HepG2 (cell line): ENCODE data around the gene MPG. TPM values are rescaled to one million over a fixed set of nuclear protein-coding genes. Genes with fewer than 3 reads are reported as not detected.
A peak's percentile ranks its signal among the peaks of the same experiment; 100 is the strongest.

Source experiments
- ATF7 ChIP-seq, 2 experiments: fragments of 450-650 bp in 1 of 2; sonication (generic) in 1 of 2; formaldehyde crosslinking in 1 of 2; IDR thresholded peaks; 2 replicates each; pipeline versions ENCODE4 v1.4.0 to v1.6.1; 2016 to 2020; ENCODE audit warnings: antibody characterized with exemption in 1 of 2, mild to moderate bottlenecking in 1 of 2, missing genetic modification reagents in 1 of 2
- ERF ChIP-seq: IDR thresholded peaks from 2 replicates; pipeline ENCODE4 v1.6.1; 2018; ENCODE audit warnings: missing biosample characterization, missing genetic modification reagents
- PHF5A ChIP-seq: IDR thresholded peaks from one replicate; pipeline ENCODE4 v1.6.1; 2018; ENCODE audit warnings: low read depth, missing genetic modification reagents; ENCODE audit not compliant: unreplicated experiment
- REXO4 ChIP-seq: sonication (generic); formaldehyde crosslinking; IDR thresholded peaks from 2 replicates; pipeline ENCODE4 v1.8.0; 2022; ENCODE audit warnings: missing genetic modification reagents, mild to moderate bottlenecking, borderline replicate concordance
- SMAD1 ChIP-seq: sonication (generic); formaldehyde crosslinking; IDR thresholded peaks from 2 replicates; pipeline ENCODE4 v1.4.0; 2020; ENCODE audit warnings: missing genetic modification reagents, low read depth, mild to moderate bottlenecking, borderline replicate concordance
- SRF ChIP-seq: IDR thresholded peaks from 2 replicates; pipeline ENCODE4 v1.6.1; 2011; ENCODE audit warnings: mild to moderate bottlenecking, low read depth, low read length, moderate library complexity
- TCF7 ChIP-seq: sonication (generic); IDR thresholded peaks from 2 replicates; pipeline ENCODE4 v1.6.1; 2016; ENCODE audit warnings: antibody characterized with exemption, low read depth
- ZNF510 ChIP-seq: sonication (generic); formaldehyde crosslinking; IDR thresholded peaks from 2 replicates; pipeline ENCODE4 v1.4.0; 2020; ENCODE audit warnings: low read depth, mild to moderate bottlenecking, missing genetic modification reagents
- ZNF614 ChIP-seq: IDR thresholded peaks from 2 replicates; pipeline ENCODE4 v1.6.1; 2018; ENCODE audit warnings: missing biosample characterization, missing genetic modification reagents, inconsistent platforms, borderline replicate concordance
- ZSCAN31 ChIP-seq: sonication (generic); formaldehyde crosslinking; IDR thresholded peaks from 2 replicates; pipeline ENCODE4 v1.5.0; 2020; ENCODE audit warnings: low read depth, mild to moderate bottlenecking, missing genetic modification reagents
- polyA plus RNA-seq, 8 experiments: library from polyadenylated mRNA; depleted of rRNA in 3 of 8; stranded (reverse) in 7 of 8; unstranded in 1 of 8; fragments of >200 nt; fragmentation: Illumina TruSeq in 4 of 8; extraction: Trizol in 4 of 8; gene quantifications; 2 replicates each; pipeline versions ENCODE4 v1.2.1 to v1.2.3, GENCODE V29; 2011 to 2016; ENCODE audit warnings: low read depth in 4 of 8, missing spikeins in 1 of 8, mixed read lengths in 1 of 8; ENCODE audit not compliant: insufficient read depth in 1 of 8
- total RNA-seq, 5 experiments: library from RNA; depleted of rRNA; stranded (reverse); fragments of >200 nt; fragmentation: Illumina TruSeq; extraction: Trizol; gene quantifications; 2 replicates each; pipeline ENCODE4 v1.2.3, GENCODE V29; 2016; ENCODE audit warnings: low read depth in 1 of 5
- TF ChIP-seq, protein P1 (sequence below): IDR thresholded peaks from 2 replicates; pipeline ENCODE4 v1.6.1; 2012; ENCODE audit warnings: low read depth, low read length, improper control_type of control experiment
- TF ChIP-seq, protein P2 (sequence below): IDR thresholded peaks from 2 replicates; pipeline ENCODE4 v1.6.1; 2018; ENCODE audit warnings: missing genetic modification reagents, mild to moderate bottlenecking, missing compliant biosample characterization
- TF ChIP-seq, protein P3 (sequence below): sonication (generic); formaldehyde crosslinking; IDR thresholded peaks from 2 replicates; pipeline ENCODE4 v1.4.0; 2020; ENCODE audit warnings: missing genetic modification reagents, mild to moderate bottlenecking, borderline replicate concordance
- TF ChIP-seq, protein P4 (sequence below): sonication (generic); formaldehyde crosslinking; IDR thresholded peaks from 2 replicates; pipeline ENCODE4 v1.5.0; 2020; ENCODE audit warnings: missing genetic modification reagents
- TF ChIP-seq, protein P5 (sequence below): sonication (generic); formaldehyde crosslinking; IDR thresholded peaks from 2 replicates; pipeline ENCODE4 v1.4.0; 2020; ENCODE audit warnings: missing genetic modification reagents
- TF ChIP-seq, protein P6 (sequence below): IDR thresholded peaks from 2 replicates; pipeline ENCODE4 v1.6.1; 2016; ENCODE audit warnings: missing compliant biosample characterization, missing genetic modification reagents, borderline replicate concordance
- TF ChIP-seq, protein P7 (sequence below): sonication (generic); formaldehyde crosslinking; IDR thresholded peaks from 2 replicates; pipeline ENCODE4 v1.4.0; 2020; ENCODE audit warnings: mild to moderate bottlenecking, low read depth, missing genetic modification reagents

Gene MPG
- total and polyA plus RNA-seq, 2 of the 13 experiments (the other 11 are each of a cell fraction or from before 2014, with no cell fraction given), result 59.1 to 62.5 TPM

DNA sequence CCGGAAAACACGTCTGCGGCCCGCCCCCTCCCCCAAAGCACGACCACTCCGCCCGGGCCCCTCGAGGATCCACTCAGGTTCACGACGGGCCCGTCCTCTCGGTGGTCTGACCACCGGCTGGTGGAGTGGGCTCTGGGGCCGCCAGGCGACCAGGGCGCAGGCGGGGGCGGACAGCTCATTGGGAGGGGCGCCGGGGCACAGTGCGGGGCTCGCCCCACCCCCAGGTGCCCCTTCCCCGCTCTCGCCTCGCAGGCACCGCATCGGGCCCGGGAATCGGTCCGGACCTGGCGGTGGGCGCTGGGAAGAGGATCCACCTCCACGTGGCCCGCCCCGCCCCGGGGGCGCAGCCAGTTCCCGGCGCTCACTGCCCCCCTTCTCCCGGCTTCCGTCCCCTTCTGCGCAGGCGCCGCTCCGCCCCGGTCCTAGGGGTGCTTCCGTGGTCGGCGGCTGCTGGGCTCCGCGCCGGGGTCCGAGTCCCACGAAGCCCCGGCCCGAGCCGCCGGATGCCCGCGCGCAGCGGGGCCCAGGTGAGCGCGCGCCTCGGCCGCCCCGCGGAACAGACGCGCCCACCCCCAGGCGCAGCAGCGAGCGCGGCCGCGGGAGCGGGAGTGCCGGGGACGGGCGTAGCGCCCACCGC, at the start of gene MPG (continued):
- TF ChIP-seq, protein P1, sequence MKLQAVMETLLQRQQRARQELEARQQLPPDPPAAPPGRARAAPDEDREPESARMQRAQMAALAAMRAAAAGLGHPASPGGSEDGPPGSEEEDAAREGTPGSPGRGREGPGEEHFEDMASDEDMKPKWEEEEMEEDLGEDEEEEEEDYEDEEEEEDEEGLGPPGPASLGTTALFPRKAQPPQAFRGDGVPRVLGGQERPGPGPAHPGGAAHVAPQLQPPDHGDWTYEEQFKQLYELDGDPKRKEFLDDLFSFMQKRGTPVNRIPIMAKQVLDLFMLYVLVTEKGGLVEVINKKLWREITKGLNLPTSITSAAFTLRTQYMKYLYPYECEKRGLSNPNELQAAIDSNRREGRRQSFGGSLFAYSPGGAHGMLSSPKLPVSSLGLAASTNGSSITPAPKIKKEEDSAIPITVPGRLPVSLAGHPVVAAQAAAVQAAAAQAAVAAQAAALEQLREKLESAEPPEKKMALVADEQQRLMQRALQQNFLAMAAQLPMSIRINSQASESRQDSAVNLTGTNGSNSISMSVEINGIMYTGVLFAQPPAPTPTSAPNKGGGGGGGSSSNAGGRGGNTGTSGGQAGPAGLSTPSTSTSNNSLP, result no peak
- TF ChIP-seq, protein P2, sequence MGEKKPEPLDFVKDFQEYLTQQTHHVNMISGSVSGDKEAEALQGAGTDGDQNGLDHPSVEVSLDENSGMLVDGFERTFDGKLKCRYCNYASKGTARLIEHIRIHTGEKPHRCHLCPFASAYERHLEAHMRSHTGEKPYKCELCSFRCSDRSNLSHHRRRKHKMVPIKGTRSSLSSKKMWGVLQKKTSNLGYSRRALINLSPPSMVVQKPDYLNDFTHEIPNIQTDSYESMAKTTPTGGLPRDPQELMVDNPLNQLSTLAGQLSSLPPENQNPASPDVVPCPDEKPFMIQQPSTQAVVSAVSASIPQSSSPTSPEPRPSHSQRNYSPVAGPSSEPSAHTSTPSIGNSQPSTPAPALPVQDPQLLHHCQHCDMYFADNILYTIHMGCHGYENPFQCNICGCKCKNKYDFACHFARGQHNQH (CRISPR knock-in tag), result peak; percentile 49
- TF ChIP-seq ERF (CRISPR knock-in tag) (peak; percentile 44; the same call in 1 of the 2 replicates), TCF7 (no peak), ZNF614 (CRISPR knock-in tag) (no peak), PHF5A (CRISPR knock-in tag) (no peak), REXO4 (CRISPR knock-in tag) (no peak), SMAD1 (CRISPR knock-in tag) (no peak), SRF (no peak), ATF7 (IDR thresholded peaks at IDR 0.05) (no peak), ATF7 (CRISPR knock-in tag; IDR thresholded peaks at IDR 0.05) (no peak), ZSCAN31 (CRISPR knock-in tag) (no peak), ZNF510 (no peak)
- TF ChIP-seq, protein P3, sequence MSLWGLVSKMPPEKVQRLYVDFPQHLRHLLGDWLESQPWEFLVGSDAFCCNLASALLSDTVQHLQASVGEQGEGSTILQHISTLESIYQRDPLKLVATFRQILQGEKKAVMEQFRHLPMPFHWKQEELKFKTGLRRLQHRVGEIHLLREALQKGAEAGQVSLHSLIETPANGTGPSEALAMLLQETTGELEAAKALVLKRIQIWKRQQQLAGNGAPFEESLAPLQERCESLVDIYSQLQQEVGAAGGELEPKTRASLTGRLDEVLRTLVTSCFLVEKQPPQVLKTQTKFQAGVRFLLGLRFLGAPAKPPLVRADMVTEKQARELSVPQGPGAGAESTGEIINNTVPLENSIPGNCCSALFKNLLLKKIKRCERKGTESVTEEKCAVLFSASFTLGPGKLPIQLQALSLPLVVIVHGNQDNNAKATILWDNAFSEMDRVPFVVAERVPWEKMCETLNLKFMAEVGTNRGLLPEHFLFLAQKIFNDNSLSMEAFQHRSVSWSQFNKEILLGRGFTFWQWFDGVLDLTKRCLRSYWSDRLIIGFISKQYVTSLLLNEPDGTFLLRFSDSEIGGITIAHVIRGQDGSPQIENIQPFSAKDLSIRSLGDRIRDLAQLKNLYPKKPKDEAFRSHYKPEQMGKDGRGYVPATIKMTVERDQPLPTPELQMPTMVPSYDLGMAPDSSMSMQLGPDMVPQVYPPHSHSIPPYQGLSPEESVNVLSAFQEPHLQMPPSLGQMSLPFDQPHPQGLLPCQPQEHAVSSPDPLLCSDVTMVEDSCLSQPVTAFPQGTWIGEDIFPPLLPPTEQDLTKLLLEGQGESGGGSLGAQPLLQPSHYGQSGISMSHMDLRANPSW (CRISPR knock-in tag), result no peak
- TF ChIP-seq, protein P4, sequence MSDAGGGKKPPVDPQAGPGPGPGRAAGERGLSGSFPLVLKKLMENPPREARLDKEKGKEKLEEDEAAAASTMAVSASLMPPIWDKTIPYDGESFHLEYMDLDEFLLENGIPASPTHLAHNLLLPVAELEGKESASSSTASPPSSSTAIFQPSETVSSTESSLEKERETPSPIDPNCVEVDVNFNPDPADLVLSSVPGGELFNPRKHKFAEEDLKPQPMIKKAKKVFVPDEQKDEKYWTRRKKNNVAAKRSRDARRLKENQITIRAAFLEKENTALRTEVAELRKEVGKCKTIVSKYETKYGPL (CRISPR knock-in tag), result no peak
- TF ChIP-seq, protein P5, sequence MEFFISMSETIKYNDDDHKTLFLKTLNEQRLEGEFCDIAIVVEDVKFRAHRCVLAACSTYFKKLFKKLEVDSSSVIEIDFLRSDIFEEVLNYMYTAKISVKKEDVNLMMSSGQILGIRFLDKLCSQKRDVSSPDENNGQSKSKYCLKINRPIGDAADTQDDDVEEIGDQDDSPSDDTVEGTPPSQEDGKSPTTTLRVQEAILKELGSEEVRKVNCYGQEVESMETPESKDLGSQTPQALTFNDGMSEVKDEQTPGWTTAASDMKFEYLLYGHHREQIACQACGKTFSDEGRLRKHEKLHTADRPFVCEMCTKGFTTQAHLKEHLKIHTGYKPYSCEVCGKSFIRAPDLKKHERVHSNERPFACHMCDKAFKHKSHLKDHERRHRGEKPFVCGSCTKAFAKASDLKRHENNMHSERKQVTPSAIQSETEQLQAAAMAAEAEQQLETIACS (CRISPR knock-in tag), result no peak
- TF ChIP-seq, protein P6, sequence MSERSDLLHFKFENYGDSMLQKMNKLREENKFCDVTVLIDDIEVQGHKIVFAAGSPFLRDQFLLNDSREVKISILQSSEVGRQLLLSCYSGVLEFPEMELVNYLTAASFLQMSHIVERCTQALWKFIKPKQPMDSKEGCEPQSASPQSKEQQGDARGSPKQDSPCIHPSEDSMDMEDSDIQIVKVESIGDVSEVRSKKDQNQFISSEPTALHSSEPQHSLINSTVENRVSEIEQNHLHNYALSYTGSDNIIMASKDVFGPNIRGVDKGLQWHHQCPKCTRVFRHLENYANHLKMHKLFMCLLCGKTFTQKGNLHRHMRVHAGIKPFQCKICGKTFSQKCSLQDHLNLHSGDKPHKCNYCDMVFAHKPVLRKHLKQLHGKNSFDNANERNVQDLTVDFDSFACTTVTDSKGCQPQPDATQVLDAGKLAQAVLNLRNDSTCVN (CRISPR knock-in tag), result no peak
- TF ChIP-seq, protein P7, sequence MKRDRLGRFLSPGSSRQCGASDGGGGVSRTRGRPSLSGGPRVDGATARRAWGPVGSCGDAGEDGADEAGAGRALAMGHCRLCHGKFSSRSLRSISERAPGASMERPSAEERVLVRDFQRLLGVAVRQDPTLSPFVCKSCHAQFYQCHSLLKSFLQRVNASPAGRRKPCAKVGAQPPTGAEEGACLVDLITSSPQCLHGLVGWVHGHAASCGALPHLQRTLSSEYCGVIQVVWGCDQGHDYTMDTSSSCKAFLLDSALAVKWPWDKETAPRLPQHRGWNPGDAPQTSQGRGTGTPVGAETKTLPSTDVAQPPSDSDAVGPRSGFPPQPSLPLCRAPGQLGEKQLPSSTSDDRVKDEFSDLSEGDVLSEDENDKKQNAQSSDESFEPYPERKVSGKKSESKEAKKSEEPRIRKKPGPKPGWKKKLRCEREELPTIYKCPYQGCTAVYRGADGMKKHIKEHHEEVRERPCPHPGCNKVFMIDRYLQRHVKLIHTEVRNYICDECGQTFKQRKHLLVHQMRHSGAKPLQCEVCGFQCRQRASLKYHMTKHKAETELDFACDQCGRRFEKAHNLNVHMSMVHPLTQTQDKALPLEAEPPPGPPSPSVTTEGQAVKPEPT, result no peak
